MM.1S (cell line): ENCODE results near the gene IQGAP2.

Experiments used
- CTCF ChIP-seq: fragments of 300-600 bp; sonication (generic); IDR thresholded peaks from 2 replicates; pipeline ENCODE4 v1.5.1; 2016; ENCODE audit warnings: antibody characterized with exemption, low read length, mixed read lengths
- EZH2 ChIP-seq: fragments of 300-600 bp; sonication (generic); optimal IDR thresholded peaks from 2 replicates; pipeline ENCODE3; 2017; ENCODE audit warnings: low read depth, mild to moderate bottlenecking, antibody characterized with exemption, low read length, mixed read lengths

- TF ChIP-seq CTCF (no peak), EZH2 (no peak)
Measured at GRCh38 chr5:76406673-76407072, 3.6 kb downstream of the IQGAP2 start.
